CMK (cell line): ENCODE measurements around the gene SGMS1.
"Not testable (repeated sequence)": the region's sequence is repeated elsewhere in the genome, so short reads cannot be mapped to it uniquely, and the experiment has no call there.

ENCODE experiments used
- DNase-seq: peaks from one replicate; pipeline ENCODE4 v3.0.0-alpha.2; 2010; ENCODE audit warnings: low read depth

Gene SGMS1

GRCh38 chr10:50536617-50537240, 87.0 kb downstream of the SGMS1 start:
- no peak for DNase-seq

DNA sequence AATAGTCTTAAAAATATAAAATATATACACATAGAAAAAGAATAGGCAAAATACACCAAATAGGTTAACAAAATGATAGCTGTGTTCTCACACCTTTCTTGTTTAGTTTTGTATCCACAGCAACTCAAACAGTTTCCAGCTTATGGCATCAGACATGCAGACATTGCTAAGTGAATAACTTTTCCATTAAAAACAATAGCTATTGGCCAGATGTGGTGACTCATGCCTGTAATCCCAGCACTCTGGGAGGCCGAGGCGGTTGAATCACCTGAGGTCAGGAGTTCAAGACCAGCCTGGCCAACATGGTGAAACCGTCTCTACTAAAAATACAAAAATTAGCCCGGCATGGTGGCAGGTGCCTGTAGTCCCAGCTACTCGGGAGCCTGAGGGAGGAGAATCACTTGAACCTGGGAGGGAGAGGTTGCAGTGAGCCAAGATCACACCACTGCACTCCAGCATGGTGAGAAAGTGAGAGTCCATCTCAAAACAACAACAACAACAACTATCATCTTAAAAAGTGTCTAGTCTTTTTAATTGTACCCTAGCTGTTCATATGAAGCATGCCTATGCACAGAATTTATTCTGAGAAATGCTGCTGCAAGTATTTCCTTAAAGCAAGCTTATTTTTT, 88.9 kb downstream of the SGMS1 start:
- not testable (repeated sequence) for DNase-seq

DNA sequence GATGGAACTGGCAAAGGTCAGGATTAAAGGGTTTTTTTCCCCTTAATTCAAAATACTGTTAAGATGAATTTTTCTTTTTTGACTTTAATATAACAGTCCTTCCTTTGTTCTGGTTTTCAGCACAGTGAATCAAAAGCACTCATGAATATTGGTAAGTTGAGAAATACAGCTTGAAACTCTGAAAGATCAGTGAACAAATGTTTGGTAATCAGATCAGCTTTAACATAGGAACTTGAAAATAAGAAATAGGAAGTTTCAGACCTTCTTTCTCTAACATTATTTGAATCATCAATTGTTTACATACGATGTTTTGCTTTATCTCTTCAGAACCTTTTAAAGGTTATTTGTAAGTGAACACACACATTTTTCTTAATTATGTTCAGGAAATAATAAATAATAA, 90.5 kb downstream of the SGMS1 start:
- DNase-seq = no peak

- DNase-seq = no peak
Measured at GRCh38 chr10:50531388-50532077, 92.2 kb downstream of the SGMS1 start.

DNA sequence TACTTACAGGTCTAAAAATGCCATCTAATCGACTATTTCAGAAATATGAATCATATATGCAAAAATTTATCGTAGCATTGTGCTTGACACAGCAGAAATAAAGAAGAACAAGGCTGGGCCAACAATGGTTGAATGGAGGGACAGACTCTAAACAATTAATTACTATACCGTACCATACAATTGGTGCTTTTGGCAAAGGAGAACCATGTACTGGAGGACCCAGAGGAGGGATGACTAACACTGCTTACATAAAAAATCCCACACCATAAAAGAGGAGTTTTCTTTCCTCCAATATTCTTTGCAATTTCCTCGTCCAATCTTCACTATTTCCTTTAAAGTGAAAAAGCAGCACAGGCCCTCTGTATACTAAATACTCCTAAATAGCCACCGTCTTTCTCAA, 94.1 kb downstream of the SGMS1 start:
- no peak for DNase-seq

DNA sequence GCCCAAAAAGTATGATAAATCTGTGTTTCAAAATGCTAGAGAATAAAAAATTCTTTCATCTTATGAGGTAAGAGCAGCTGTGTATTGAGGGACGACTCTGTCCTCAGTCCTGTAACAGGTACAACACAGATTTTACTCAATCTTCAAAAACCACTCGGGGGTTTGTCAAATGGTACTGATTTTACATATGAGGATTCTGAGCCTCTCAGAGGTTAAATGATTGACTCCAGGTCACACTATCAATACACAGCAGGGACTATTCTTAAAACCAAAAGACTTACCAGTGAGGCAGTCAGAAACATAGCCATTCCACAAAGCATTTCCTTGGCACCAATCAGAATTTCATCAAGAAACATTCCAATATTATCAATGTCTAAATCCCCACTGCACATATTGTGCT, 95.5 kb downstream of the SGMS1 start:
- DNase-seq = no peak

- no peak for DNase-seq
Measured at GRCh38 chr10:50527442-50528043, 96.2 kb downstream of the SGMS1 start.

- DNase-seq = no peak
Measured at GRCh38 chr10:50526185-50526584, 97.6 kb downstream of the SGMS1 start.

GRCh38 chr10:50523357-50523756, 100.4 kb downstream of the SGMS1 start:
- DNase-seq = no peak

GRCh38 chr10:50522908-50523307, 100.8 kb downstream of the SGMS1 start:
- no peak for DNase-seq

DNA sequence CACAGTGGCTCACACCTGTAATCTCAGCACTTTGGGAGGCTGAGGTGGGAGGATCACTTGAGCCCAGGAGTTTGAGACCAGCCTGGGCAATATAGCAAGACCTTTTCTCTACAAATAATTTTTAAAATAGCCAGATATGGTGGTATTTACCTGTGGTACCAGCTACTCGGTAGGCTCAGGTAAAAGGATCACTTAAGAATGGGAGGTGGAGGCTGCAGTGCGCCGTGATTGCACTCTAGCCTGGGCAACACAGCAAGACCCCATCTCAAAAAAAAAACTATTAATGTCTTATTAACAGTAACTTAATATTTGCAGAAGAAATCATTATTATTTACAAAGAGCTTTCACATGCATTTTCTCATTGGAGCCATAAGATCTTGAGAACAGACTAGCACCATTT, 103.6 kb downstream of the SGMS1 start:
- no peak for DNase-seq

GRCh38 chr10:50517626-50518025, 106.1 kb downstream of the SGMS1 start:
- no peak for DNase-seq

DNA sequence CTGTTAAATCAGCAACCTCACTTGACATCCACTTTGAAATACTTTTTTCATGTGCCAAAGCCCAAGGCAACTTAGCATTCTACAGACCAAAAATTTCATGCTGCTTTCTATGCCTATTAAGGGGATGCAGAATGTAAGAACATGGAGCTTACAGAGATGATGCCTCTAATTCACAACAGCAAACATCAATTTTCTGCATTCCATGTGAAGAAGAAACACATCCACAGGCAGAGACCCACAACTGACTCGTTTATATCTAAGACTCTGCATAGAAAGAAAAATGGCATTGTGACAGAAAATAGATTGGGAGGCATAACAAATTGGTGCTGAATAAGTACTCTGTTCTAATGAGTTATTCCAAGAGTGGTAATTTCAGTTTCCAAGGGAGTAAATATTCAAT, 107.6 kb downstream of the SGMS1 start:
- no peak for DNase-seq

DNA sequence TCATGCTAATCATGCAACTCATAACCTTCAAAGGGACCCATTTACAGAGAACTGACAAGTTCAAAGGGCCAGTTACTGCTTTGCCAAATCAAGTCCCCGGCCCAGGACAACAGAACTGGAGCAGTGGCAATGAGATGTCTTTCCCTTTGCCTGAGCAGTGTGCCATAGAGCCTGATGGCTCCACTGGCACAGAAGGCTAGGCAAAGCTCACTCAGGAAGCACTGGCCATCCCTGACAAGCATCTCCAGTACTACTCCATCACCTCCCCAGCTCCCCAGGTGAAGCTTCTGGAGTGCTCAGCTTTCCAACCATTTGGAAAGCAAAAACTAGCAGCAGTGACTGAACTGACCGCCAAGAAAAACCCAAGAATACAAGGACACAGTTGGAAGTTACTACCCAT, 108.3 kb downstream of the SGMS1 start:
- no peak for DNase-seq

- DNase-seq = no peak
Measured at GRCh38 chr10:50514995-50515394, 108.8 kb downstream of the SGMS1 start.

GRCh38 chr10:50513956-50514355, 109.8 kb downstream of the SGMS1 start:
- no peak for DNase-seq

- DNase-seq = no peak
Measured at GRCh38 chr10:50512743-50513416, 110.9 kb downstream of the SGMS1 start.

DNA sequence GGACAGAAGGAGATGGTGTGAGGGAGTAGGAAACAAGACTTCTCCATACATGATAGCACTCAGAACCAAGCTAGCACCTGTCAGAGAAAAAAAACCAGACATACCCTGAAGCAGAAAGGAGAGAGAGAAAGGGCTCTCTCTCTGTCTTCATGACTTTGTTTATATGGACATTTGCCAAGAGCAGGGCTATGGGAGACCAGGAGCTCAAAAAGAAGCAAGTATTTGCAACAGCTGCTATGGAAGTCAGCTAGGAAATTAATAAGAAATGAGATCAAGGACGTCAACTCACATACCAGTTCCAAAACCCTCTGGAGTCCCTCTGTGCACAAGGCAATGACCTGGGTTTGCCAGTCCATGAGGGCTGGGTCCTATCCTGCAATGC, 111.6 kb downstream of the SGMS1 start:
- DNase-seq = no peak

DNA sequence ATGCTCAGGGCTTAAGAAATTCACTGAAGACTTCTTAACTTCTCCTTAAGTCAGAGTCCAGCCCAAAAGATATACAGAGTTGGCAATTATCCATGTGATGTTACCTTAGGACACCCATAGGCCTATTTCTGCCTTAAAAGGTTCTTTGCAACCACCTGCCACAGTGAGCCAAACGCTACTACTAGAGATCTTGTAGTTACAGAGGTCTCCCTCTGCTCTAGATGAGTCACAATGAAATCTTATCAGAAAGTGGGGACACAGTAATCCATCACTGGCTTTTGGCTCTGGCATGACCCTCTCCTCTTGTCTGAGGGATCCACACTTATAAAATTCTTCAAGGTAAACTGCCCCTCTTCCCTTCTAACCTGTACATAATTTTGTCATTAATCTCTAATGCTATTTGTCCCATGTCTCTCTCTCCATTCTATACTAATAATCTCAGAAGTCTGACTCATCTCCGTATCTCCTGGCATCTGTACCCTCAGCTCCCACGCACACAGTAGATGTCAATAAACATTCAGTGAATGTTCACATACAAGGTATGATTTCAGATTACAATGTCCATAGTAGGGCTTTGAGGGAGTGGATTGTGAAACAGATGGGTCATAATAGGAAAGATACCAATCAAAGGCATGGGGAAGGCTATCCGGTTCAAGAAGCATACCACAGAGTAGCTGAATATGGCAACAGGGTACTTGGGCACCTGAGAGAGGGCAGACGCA, 112.1 kb downstream of the SGMS1 start:
- no peak for DNase-seq

DNA sequence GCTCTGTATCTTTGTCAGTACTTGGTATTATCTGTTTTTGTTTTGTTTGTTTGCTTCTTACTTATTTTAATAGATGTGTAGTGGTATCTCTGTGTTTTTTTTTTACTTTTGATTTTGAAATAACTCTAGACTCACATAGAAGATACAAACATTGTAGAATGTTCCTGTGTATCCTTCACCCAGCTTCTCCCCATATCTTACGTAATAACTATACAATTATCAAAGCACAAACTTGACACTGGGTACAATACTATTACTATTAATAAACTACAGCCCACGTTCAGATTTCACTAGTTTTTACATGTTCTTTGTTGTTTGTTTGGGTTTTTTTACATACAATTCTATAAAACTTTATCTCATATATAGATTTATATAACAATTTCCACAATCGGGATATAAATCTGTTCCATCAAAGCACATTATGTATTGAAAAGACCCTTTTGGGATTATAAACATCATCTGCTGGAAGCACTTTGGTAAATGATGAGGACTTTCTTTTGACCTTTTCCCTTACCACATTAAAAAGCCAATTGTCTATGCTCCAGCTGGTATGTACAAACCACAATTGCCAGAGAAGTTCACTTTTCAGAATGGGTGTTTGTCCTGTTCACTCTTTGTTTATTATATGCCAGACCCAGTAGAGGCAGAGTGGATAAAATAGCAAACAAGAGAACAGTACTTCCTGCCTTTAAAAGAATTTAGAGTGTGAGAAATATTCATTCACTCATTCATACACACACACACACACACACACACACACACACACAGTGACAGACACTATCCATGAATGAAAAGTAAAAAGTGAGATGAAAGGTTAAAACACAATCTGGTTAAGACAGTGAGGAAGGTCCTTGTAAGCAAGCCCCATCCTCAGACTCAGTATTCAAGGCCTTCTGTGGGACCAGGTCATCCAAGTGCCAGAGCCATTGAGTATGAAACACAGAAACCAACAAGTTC, 113.0 kb downstream of the SGMS1 start:
- no peak for DNase-seq
